ENCODE results near the gene DUSP5.
"Not testable (repeated sequence)": the region's sequence is repeated elsewhere in the genome, so short reads cannot be mapped to it uniquely, and the experiment has no call there.

DUSP5 gene

GRCh38 chr10:110468258-110468657 is 29.4 kb upstream of the DUSP5 start:
- not testable (repeated sequence) for DNase-seq; H3K27me3 Mint-ChIP-seq; H3K9me3 Mint-ChIP-seq; H3K27ac Mint-ChIP-seq; H3K4me3 Mint-ChIP-seq; H3K36me3 Mint-ChIP-seq (ENCODE audit: insufficient read depth); ATAC-seq (replicated peaks); H3K4me1 Mint-ChIP-seq (ENCODE audit: low read depth in 2 of 2)

- not testable (repeated sequence) for H3K36me3 Mint-ChIP-seq (ENCODE audit: insufficient read depth); H3K27ac Mint-ChIP-seq; DNase-seq; H3K27me3 Mint-ChIP-seq; H3K4me3 Mint-ChIP-seq; ATAC-seq (replicated peaks); H3K9me3 Mint-ChIP-seq; H3K4me1 Mint-ChIP-seq (ENCODE audit: low read depth in 2 of 2)
These were observed 27.2 kb upstream of the DUSP5 start for GRCh38 chr10:110470541-110470940.

DNA sequence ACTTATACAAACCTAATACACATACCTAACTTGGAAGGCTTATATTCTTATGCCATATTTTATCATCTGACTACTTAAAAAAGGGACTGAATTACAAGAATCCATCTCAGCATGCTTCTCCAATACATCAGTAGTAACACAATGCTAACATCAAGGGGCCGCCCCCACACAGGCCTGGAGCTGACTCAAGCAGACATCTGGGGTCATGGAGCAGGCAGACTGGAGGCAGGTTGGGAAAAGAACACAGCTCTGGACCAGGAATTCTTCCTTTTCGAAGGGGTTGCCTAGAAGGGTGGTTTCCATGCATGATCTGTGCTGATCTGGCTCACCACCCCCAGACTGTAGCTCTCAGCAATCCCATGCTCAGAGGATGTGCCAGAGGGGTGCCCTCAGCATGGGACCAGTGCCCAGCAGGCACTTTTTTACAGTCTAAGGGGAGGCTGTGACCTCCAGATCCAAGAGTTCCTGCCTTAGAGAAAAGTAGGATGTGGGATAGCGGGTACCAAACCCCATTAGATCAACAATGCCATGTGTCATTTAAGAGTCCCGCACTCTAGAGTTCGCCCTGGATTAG is 26.1 kb upstream of the DUSP5 start:
- ATAC-seq (replicated peaks), result no peak
- H3K4me1 Mint-ChIP-seq (ENCODE audit: low read depth in 2 of 2), result peaks cover 0 to 3% of the 10 kb centered on the region in 2 donors
- DNase-seq, result no peak
- H3K36me3 Mint-ChIP-seq (ENCODE audit: insufficient read depth), result peaks cover 6% of the 10 kb centered on the region
- no peaks in the 10 kb centered on the region for H3K27me3 Mint-ChIP-seq
- H3K9me3 Mint-ChIP-seq, result no peaks in the 10 kb centered on the region
- no peak overlapping the region for H3K27ac Mint-ChIP-seq
- no peak overlapping the region for H3K4me3 Mint-ChIP-seq

DNA sequence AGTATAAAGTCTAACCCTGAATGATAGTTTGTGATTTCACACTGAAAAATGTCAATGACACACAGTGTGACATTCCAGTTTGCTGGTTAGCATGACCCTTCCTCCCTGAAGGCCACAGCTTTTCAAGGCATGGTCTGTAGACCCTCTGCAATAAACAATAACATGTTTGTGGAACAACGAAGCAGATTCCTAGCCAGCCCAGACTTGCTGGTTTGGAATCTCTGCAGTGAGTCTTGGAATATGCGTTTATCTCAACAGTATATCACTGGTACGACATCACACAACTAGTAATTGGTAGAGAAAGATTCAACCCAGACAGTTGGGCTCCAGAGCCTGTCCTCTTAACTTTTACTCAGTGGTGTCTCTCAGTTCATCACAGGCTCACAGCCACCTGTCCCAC is 23.7 kb upstream of the DUSP5 start:
- Mint-ChIP-seq H3K27ac (no peak overlapping the region), H3K9me3 (no peaks in the 10 kb centered on the region), H3K4me3 (no peak overlapping the region), H3K36me3 (ENCODE audit: insufficient read depth) (peaks cover 3% of the 10 kb centered on the region), H3K27me3 (no peaks in the 10 kb centered on the region), H3K4me1 (ENCODE audit: low read depth in 2 of 2) (peaks cover 0 to 3% of the 10 kb centered on the region in 2 donors)
- ATAC-seq (replicated peaks) (no peak), DNase-seq (no peak)

- Mint-ChIP-seq H3K4me3 (no peak overlapping the region), H3K27me3 (no peaks in the 10 kb centered on the region), H3K9me3 (no peaks in the 10 kb centered on the region), H3K27ac (no peak overlapping the region), H3K36me3 (ENCODE audit: insufficient read depth) (peaks cover 3% of the 10 kb centered on the region), H3K4me1 (ENCODE audit: low read depth in 2 of 2) (peaks cover 0 to 3% of the 10 kb centered on the region in 2 donors)
- ATAC-seq (replicated peaks) (no peak), DNase-seq (no peak)
These were observed 22.9 kb upstream of the DUSP5 start for GRCh38 chr10:110474826-110475225.

DNA sequence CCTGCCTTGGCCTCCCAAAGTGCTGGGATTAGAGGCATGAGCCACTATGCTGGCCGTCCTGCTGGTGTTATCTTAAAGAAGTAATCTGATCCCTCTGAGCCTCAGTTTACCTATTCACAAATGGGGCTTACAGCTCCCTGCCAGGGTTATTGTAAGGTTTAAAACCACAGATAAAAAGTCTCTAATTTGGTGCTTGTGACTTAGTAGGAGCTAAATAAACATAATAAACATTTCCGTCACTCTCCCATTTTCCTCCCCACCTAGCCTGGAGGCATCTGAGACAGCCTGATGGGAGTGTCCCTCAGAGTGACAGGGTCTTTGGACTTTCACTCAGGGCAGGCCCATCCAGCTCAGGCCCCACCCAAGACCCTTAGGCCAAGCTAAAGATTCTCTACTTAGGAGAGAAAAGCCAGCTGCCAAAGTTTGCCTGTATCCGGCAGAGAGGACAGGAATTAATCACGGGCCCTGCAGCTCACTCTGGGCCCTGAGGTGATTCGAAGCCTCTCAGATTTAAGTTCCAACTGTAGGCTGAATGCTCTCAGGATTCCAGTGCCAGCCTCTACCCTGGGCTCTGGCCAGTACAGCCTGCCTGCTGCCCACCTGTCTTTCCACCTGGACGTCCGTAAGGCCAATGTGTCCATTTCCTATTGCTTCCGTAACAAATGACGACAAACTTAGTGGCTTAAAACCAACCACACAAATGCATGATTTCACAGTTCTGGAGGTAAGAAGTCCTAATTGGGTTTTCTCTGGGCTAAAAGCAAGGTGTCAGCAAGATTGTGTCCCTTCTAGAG is 21.8 kb upstream of the DUSP5 start:
- Mint-ChIP-seq H3K36me3 (ENCODE audit: insufficient read depth) (peaks cover 3% of the 10 kb centered on the region), H3K27me3 (no peaks in the 10 kb centered on the region), H3K27ac (no peak overlapping the region), H3K9me3 (no peaks in the 10 kb centered on the region), H3K4me3 (no peak overlapping the region), H3K4me1 (ENCODE audit: low read depth in 2 of 2) (peaks cover 0 to 3% of the 10 kb centered on the region in 2 donors)
- ATAC-seq (replicated peaks), result no peak
- no peak for DNase-seq

- no peak overlapping the region for H3K4me3 Mint-ChIP-seq
- ATAC-seq (replicated peaks) (no peak), DNase-seq (no peak)
- H3K9me3 Mint-ChIP-seq, result no peaks in the 10 kb centered on the region
- H3K4me1 Mint-ChIP-seq (ENCODE audit: low read depth in 2 of 2), result no peaks in the 10 kb centered on the region
- H3K36me3 Mint-ChIP-seq (ENCODE audit: insufficient read depth), result peaks cover 3% of the 10 kb centered on the region
- no peak overlapping the region for H3K27ac Mint-ChIP-seq
- H3K27me3 Mint-ChIP-seq, result no peaks in the 10 kb centered on the region
These were observed 18.0 kb upstream of the DUSP5 start for GRCh38 chr10:110479710-110480109.

- Mint-ChIP-seq H3K9me3 (no peaks in the 10 kb centered on the region), H3K4me1 (ENCODE audit: low read depth in 2 of 2) (no peaks in the 10 kb centered on the region), H3K27me3 (no peaks in the 10 kb centered on the region), H3K27ac (no peak overlapping the region), H3K4me3 (no peak overlapping the region), H3K36me3 (ENCODE audit: insufficient read depth) (peaks cover 3% of the 10 kb centered on the region)
- no peak for ATAC-seq (replicated peaks)
- no peak for DNase-seq
These were observed 17.3 kb upstream of the DUSP5 start for GRCh38 chr10:110480387-110480786.

DNA sequence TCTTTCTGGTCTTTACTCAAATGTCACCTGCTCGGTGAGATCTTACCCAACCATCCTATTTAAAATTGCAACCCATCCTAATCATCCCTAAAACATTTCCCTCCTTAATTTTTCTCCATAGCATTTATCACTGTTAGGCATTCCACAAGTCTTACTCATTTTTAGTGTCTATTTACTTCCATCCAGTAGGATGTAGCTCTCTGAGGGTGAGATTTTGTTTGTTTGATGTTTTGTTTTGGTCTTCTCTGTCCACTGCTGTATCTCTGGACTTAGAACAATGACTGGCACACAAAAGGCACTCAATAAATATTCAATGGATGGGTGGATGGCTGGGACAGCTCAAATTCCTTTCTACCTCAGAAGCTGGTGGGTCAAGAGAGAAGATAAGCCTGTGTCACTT is 15.8 kb upstream of the DUSP5 start:
- Mint-ChIP-seq H3K27ac (no peak overlapping the region), H3K27me3 (peaks cover 0 to under 1% of the 10 kb centered on the region in 2 donors), H3K9me3 (no peaks in the 10 kb centered on the region), H3K4me3 (no peak overlapping the region), H3K4me1 (ENCODE audit: low read depth in 2 of 2) (no peaks in the 10 kb centered on the region), H3K36me3 (ENCODE audit: insufficient read depth) (no peaks in the 10 kb centered on the region)
- ATAC-seq (replicated peaks) (no peak), DNase-seq (no peak)

DNA sequence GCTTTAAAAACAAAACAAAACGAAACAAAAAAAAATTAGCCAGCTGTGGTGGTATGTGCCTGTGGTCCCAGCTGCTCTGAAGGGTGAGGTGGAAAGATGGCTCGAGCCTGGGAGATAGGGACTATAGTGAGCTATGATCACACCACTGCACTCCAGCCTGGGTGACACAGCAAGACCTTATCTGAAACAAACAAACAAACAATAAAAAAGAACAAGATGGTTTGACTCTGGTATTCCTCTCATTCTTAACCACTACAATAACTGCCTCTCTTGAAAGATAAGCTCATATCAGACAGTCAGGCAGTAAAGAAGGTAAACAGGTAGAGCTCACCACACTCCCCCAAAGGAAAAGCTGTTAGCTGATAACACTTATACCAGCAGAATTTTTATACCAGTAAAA is 14.1 kb upstream of the DUSP5 start:
- H3K36me3 Mint-ChIP-seq (ENCODE audit: insufficient read depth), result no peaks in the 10 kb centered on the region
- peaks cover 0 to 2% of the 10 kb centered on the region in 2 donors for H3K4me1 Mint-ChIP-seq (ENCODE audit: low read depth in 2 of 2)
- ATAC-seq (replicated peaks) (no peak), DNase-seq (no peak)
- no peak overlapping the region for H3K4me3 Mint-ChIP-seq
- peaks cover 4 to 12% of the 10 kb centered on the region in 2 donors for H3K27me3 Mint-ChIP-seq
- H3K27ac Mint-ChIP-seq, result no peak overlapping the region
- no peaks in the 10 kb centered on the region for H3K9me3 Mint-ChIP-seq

GRCh38 chr10:110485541-110485940 is 12.2 kb upstream of the DUSP5 start:
- no peak for ATAC-seq (replicated peaks)

GRCh38 chr10:110486680-110487410 is 10.9 kb upstream of the DUSP5 start:
- Mint-ChIP-seq H3K36me3 (ENCODE audit: insufficient read depth) (no peaks in the 10 kb centered on the region), H3K9me3 (no peaks in the 10 kb centered on the region), H3K27ac (no peak overlapping the region), H3K4me3 (no peak overlapping the region), H3K27me3 (peaks cover 4 to 23% of the 10 kb centered on the region in 2 donors), H3K4me1 (ENCODE audit: low read depth in 2 of 2) (peaks cover 0 to 4% of the 10 kb centered on the region in 2 donors)
- DNase-seq, result no peak
- no peak for ATAC-seq (replicated peaks)

More at GRCh38 chr10:110485541-110485940, 12.2 kb upstream of the DUSP5 start:
- Mint-ChIP-seq H3K27me3 (peaks cover 4 to 23% of the 10 kb centered on the region in 2 donors), H3K27ac (no peak overlapping the region), H3K36me3 (ENCODE audit: insufficient read depth) (no peaks in the 10 kb centered on the region), H3K9me3 (no peaks in the 10 kb centered on the region), H3K4me3 (no peak overlapping the region), H3K4me1 (ENCODE audit: low read depth in 2 of 2) (peaks cover 0 to 4% of the 10 kb centered on the region in 2 donors)
- DNase-seq, result no peak

GRCh38 chr10:110487411-110488331 is 10.0 kb upstream of the DUSP5 start:
- Mint-ChIP-seq H3K27ac (no peak overlapping the region), H3K4me1 (ENCODE audit: low read depth in 2 of 2) (peaks cover 0 to 8% of the 10 kb centered on the region in 2 donors), H3K4me3 (no peak overlapping the region), H3K36me3 (ENCODE audit: insufficient read depth) (no peaks in the 10 kb centered on the region), H3K9me3 (no peaks in the 10 kb centered on the region), H3K27me3 (peaks cover 4 to 23% of the 10 kb centered on the region in 2 donors)
- DNase-seq (no peak), ATAC-seq (replicated peaks) (no peak)

Data from effector memory CD8-positive, alpha-beta T cell (primary cell).